GM12878 (cell line): ENCODE data around the gene CRYL1. TPM values are rescaled to one million over a fixed set of nuclear protein-coding genes. Genes with fewer than 3 reads are reported as not detected.

Experiments used
- ATF3 ChIP-seq: IDR thresholded peaks from 2 replicates; pipeline ENCODE4 v1.6.1; 2011; ENCODE audit warnings: low read depth, mild to moderate bottlenecking, low read length, moderate library complexity, borderline replicate concordance; ENCODE audit errors: extremely low read depth
- BCL3 ChIP-seq: IDR thresholded peaks from 2 replicates; pipeline ENCODE4 v1.6.1; 2011; ENCODE audit warnings: borderline replicate concordance, low read depth, mild to moderate bottlenecking, moderate library complexity, low read length; ENCODE audit not compliant: insufficient read depth, poor library complexity, severe bottlenecking
- CHD1 ChIP-seq: IDR thresholded peaks from 2 replicates; pipeline ENCODE4 v1.6.1; 2012; ENCODE audit warnings: low read depth, low read length, improper control_type of control experiment
- E2F4 ChIP-seq: IDR thresholded peaks from 2 replicates; pipeline ENCODE4 v1.6.1; 2012; ENCODE audit warnings: low read depth, low read length, improper control_type of control experiment
- E4F1 ChIP-seq: fragments of 450-650 bp; IDR thresholded peaks from 2 replicates; pipeline ENCODE4 v1.6.1; 2018; ENCODE audit warnings: borderline replicate concordance, mild to moderate bottlenecking; ENCODE audit not compliant: partially characterized antibody
- MEF2B ChIP-seq: fragments of 450-650 bp; IDR thresholded peaks from 2 replicates; pipeline ENCODE4 v1.6.1; 2018; ENCODE audit warnings: mild to moderate bottlenecking, moderate library complexity; ENCODE audit not compliant: partially characterized antibody, poor library complexity, severe bottlenecking
- NFXL1 ChIP-seq: fragments of 450-650 bp; IDR thresholded peaks from 2 replicates; pipeline ENCODE4 v1.6.1; 2017; ENCODE audit warnings: antibody characterized with exemption, mild to moderate bottlenecking, borderline replicate concordance
- NR2F1 ChIP-seq: fragments of 450-650 bp; conservative IDR thresholded peaks from 2 replicates; pipeline ENCODE4 v1.6.1; 2017; ENCODE audit warnings: mild to moderate bottlenecking
- POU2F2 ChIP-seq: IDR thresholded peaks from 3 replicates; pipeline ENCODE4 v1.6.1; 2011; ENCODE audit warnings: low read depth, mild to moderate bottlenecking, low read length, borderline replicate concordance
- PRDM15 ChIP-seq: fragments of 450-650 bp; formaldehyde crosslinking; IDR thresholded peaks from 2 replicates; pipeline ENCODE4 v1.4.0; 2020; ENCODE audit warnings: mild to moderate bottlenecking, moderate library complexity
- SMAD1 ChIP-seq: fragments of 450-650 bp; IDR thresholded peaks from 2 replicates; pipeline ENCODE4 v1.6.1; 2018; ENCODE audit warnings: mild to moderate bottlenecking, low read depth; ENCODE audit not compliant: partially characterized antibody
- SPI1 ChIP-seq: IDR thresholded peaks from 2 replicates; pipeline ENCODE4 v1.6.1; 2011; ENCODE audit warnings: low read depth, mild to moderate bottlenecking, low read length, moderate library complexity, borderline replicate concordance; ENCODE audit not compliant: insufficient read depth
- SREBF1 ChIP-seq: IDR thresholded peaks from 2 replicates; pipeline ENCODE4 v1.6.1; 2012; ENCODE audit warnings: mild to moderate bottlenecking, low read length
- SREBF2 ChIP-seq: IDR thresholded peaks from 2 replicates; pipeline ENCODE4 v1.6.1; 2012; ENCODE audit warnings: mild to moderate bottlenecking, low read length
- SRF ChIP-seq, 2 experiments: IDR thresholded peaks; 2 replicates each; pipeline ENCODE4 v1.6.1; 2011; ENCODE audit warnings: low read depth in 2 of 2, low read length in 2 of 2, mild to moderate bottlenecking in 1 of 2, moderate library complexity in 1 of 2
- SUZ12 ChIP-seq: fragments of 200-600 bp; sonication (generic); IDR thresholded peaks from one replicate; pipeline ENCODE4 v1.6.1; 2018; ENCODE audit warnings: antibody characterized with exemption, mild to moderate bottlenecking; ENCODE audit not compliant: unreplicated experiment
- YBX1 ChIP-seq: fragments of 450-650 bp; IDR thresholded peaks from 2 replicates; pipeline ENCODE4 v1.6.1; 2016; ENCODE audit warnings: antibody characterized with exemption
- YY1 ChIP-seq: IDR thresholded peaks from 2 replicates; pipeline ENCODE4 v1.6.1; 2011; ENCODE audit warnings: low read depth, mild to moderate bottlenecking, low read length
- ZNF24 ChIP-seq: fragments of 450-650 bp; IDR thresholded peaks from 2 replicates; pipeline ENCODE4 v1.6.1; 2017; ENCODE audit warnings: antibody characterized with exemption, mild to moderate bottlenecking
- ZNF622 ChIP-seq: fragments of 450-650 bp; IDR thresholded peaks from 2 replicates; pipeline ENCODE4 v1.6.1; 2017; ENCODE audit warnings: mild to moderate bottlenecking, inconsistent platforms
- polyA plus RNA-seq, 11 experiments: library from polyadenylated mRNA; depleted of rRNA in 4 of 11; unstranded in 6 of 11; stranded (reverse) in 5 of 11; fragments of >200 nt; fragmentation: Nextera tagmentation in 4 of 11; fragmentation: Illumina TruSeq in 1 of 11; extraction: Ambion mirVana in 4 of 11; extraction: Trizol in 1 of 11; gene quantifications; 1 replicate in 1 of 11; 2 replicates in 10 of 11; pipeline versions ENCODE4 v1.2.1 to v1.2.3, GENCODE V29; 2011 to 2016; ENCODE audit warnings: inconsistent platforms in 2 of 11, missing spikeins in 2 of 11, low read depth in 1 of 11
- total RNA-seq, 4 experiments: library from RNA; depleted of rRNA in 3 of 4; stranded (reverse); fragments of >200 nt in 3 of 4; fragmentation: Illumina TruSeq in 1 of 4; extraction: Trizol in 1 of 4; gene quantifications; 2 replicates each; pipeline versions ENCODE4 v1.2.1 to v1.2.3, GENCODE V29; 2013 to 2021

Gene CRYL1
- total and polyA plus RNA-seq, 10 of the 15 experiments (the other 5 are each of a cell fraction or from before 2014, with no cell fraction given): 5.5 to 36.7 (median 12.2) TPM

GRCh38 chr13:20525601-20526544 is at the start of gene CRYL1 (continued):
- no peak for TF ChIP-seq E2F4
- no peak for TF ChIP-seq POU2F2
- TF ChIP-seq CHD1: no peak
- peak; percentile 43 for TF ChIP-seq MEF2B
- no peak for TF ChIP-seq BCL3
- no peak for TF ChIP-seq SREBF2
- TF ChIP-seq NR2F1: peak; percentile 38; the same call in 1 of the 2 replicates
- TF ChIP-seq ZNF622: no peak
- no peak for TF ChIP-seq SREBF1
- no peak for TF ChIP-seq ATF3
- no peak for TF ChIP-seq PRDM15 (CRISPR knock-in tag)
- TF ChIP-seq SMAD1: no peak
- TF ChIP-seq SPI1: no peak
- TF ChIP-seq YBX1: no peak
- TF ChIP-seq SRF (IDR thresholded peaks at IDR 0.05; ENCODE audit: low read depth in 2 of 2, low read length in 2 of 2): no peak
- no peak for TF ChIP-seq ZNF24
- peak; percentile 79 for TF ChIP-seq YY1
- TF ChIP-seq SUZ12: no peak
- no peak for TF ChIP-seq E4F1
- TF ChIP-seq NFXL1: no peak
